Left lung (tissue), 10 donors: ENCODE data around the gene OBSCN. TPM values are rescaled to one million over a fixed set of nuclear protein-coding genes. Genes with fewer than 3 reads are reported as not detected.

Experiments
- ATAC-seq: fragments of 200-7000 bp; cut with Tn5 transposase; one replicate; pipeline ENCODE4 v1.9.1; 2020; ENCODE audit warnings: moderate library complexity
- DNase-seq, 4 donors: peaks; one replicate each; pipeline ENCODE4 v3.0.0-alpha.2; 2013 to 2020
- H3K27ac ChIP-seq, 2 donors: fragments of 200-600 bp; sonication (generic) in 1 of 2; one replicate each; pipeline versions ENCODE4 v1.5.0 to v1.8.0; 2020 to 2021
- H3K27me3 ChIP-seq, 2 donors: fragments of 200-600 bp; sonication (generic) in 1 of 2; one replicate each; pipeline versions ENCODE4 v1.5.0 to v1.8.0; 2020 to 2021
- H3K36me3 ChIP-seq, 2 donors: fragments of 200-600 bp; sonication (generic) in 1 of 2; one replicate each; pipeline versions ENCODE4 v1.5.0 to v1.8.0; 2020 to 2021
- H3K4me1 ChIP-seq, 2 donors: fragments of 200-600 bp; one replicate each; pipeline ENCODE4 v1.8.0; 2021
- H3K4me3 ChIP-seq, 2 donors: fragments of 200-600 bp; sonication (generic) in 1 of 2; one replicate each; pipeline versions ENCODE4 v1.5.0 to v1.8.0; 2020 to 2021; ENCODE audit warnings: mild to moderate bottlenecking in 1 of 2
- H3K9me3 ChIP-seq, 2 donors: fragments of 200-600 bp; sonication (generic) in 1 of 2; one replicate each; pipeline versions ENCODE4 v1.5.0 to v1.8.0; 2020 to 2021
- CTCF ChIP-seq, 2 donors: fragments of 200-600 bp; sonication (generic) in 1 of 2; IDR thresholded peaks; one replicate each; pipeline versions ENCODE4 v1.5.0 to v1.8.0; 2021; ENCODE audit warnings: antibody characterized with exemption in 2 of 2
- intact Hi-C, 2 donors: fragments of 100-400 bp; cut with DNase I; formaldehyde crosslinking; loops; one replicate each; pipeline versions ENCODE4 v1.11.2 to v1.14.2; 2022
- polyA plus RNA-seq, 6 donors: library from polyadenylated mRNA; unstranded; fragments of 120-200 nt; gene quantifications; one replicate each; pipeline ENCODE4 v1.2.1, GENCODE V29; 2013; ENCODE audit not compliant: insufficient read length in 6 of 6
- total RNA-seq, 2 donors: library from RNA; stranded (reverse); fragmentation: NEBNext Ultra II Directional; extraction: Animal tissue kit (Norgen Biotek cat#: 25700); gene quantifications; one replicate each; pipeline ENCODE4 v1.2.1, GENCODE V29; 2021
- donor health status: DM: no; HTN: yes; CAD: no.
- donor health status: DM: no; HTN: no; CAD: no.

The OBSCN gene
- total and polyA plus RNA-seq, 8 donors = 20.3 to 69.5 (median 47.5) TPM

- DNase-seq (peak in 1 of 4 donors; percentile 22), ATAC-seq (no peak)
- no peaks in the 10 kb centered on the region for H3K36me3 ChIP-seq
- H3K4me3 ChIP-seq = no peak overlapping the region
- no peak overlapping the region for H3K27ac ChIP-seq
- no peaks in the 10 kb centered on the region for H3K4me1 ChIP-seq
- no peak for TF ChIP-seq CTCF (IDR thresholded peaks at IDR 0.05)
- peaks cover 0 to 39% of the 10 kb centered on the region in 2 donors for H3K27me3 ChIP-seq
- H3K9me3 ChIP-seq = no peaks in the 10 kb centered on the region
- intact Hi-C loops = no loop called here
Measured at GRCh38 chr1:228205526-228206436, 2.1 kb upstream of the OBSCN start.

DNA sequence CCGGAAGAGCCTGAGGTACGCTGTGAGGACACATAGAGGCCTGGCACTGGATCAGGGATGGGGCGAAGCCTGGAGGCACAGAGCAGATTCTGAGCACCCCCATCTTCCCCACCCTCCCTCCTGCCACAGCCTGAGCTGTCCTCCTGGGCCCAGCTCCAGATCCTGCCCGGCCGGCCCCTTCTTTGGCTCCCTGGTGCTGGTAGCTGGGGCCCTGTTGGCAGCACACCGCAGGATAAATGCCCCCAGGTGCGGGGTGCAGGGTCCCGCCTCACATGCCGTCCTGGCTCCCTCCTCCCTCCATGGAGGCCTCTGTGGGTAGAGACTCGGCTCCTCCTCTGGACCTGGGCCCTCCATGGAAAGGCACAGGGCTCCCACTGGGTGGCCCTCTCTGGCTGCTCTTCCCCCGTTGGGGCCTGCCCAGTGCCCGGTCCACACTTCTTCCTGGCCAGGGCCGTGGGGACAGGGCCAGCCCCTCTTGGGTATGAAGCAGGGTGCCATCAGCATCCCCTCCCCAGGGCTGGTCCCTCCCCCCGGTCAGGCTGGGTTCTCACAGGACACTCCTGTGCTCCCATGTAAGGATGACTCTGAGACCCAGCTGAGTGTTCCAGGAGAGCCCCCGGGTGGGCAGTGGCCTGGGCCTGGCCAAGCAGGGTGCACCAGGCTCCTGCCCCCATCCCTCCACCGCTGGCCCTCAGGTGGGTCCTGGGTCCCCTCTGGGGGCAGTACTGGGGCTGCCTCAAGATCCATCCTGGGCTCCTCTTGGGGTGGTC is 1.1 kb upstream of the OBSCN start:
- no peak overlapping the region for H3K4me3 ChIP-seq
- H3K27ac ChIP-seq = no peak overlapping the region
- no peak for DNase-seq
- H3K9me3 ChIP-seq = no peaks in the 10 kb centered on the region
- intact Hi-C loops = no loop called here
- peaks cover 0 to 39% of the 10 kb centered on the region in 2 donors for H3K27me3 ChIP-seq
- ATAC-seq = no peak
- no peaks in the 10 kb centered on the region for H3K4me1 ChIP-seq
- no peak for TF ChIP-seq CTCF (IDR thresholded peaks at IDR 0.05)
- no peaks in the 10 kb centered on the region for H3K36me3 ChIP-seq

GRCh38 chr1:228207381-228207810 is 448 bp upstream of the OBSCN start:
- no peaks in the 10 kb centered on the region for H3K36me3 ChIP-seq
- DNase-seq (no peak), ATAC-seq (no peak)
- no peak overlapping the region for H3K4me3 ChIP-seq
- peaks cover 0 to under 1% of the 10 kb centered on the region in 2 donors for H3K4me1 ChIP-seq
- no peaks in the 10 kb centered on the region for H3K9me3 ChIP-seq
- intact Hi-C loops = no loop called here
- no peak overlapping the region for H3K27ac ChIP-seq
- peaks cover 0 to 40% of the 10 kb centered on the region in 2 donors for H3K27me3 ChIP-seq
- TF ChIP-seq CTCF (IDR thresholded peaks at IDR 0.05) = no peak

DNA sequence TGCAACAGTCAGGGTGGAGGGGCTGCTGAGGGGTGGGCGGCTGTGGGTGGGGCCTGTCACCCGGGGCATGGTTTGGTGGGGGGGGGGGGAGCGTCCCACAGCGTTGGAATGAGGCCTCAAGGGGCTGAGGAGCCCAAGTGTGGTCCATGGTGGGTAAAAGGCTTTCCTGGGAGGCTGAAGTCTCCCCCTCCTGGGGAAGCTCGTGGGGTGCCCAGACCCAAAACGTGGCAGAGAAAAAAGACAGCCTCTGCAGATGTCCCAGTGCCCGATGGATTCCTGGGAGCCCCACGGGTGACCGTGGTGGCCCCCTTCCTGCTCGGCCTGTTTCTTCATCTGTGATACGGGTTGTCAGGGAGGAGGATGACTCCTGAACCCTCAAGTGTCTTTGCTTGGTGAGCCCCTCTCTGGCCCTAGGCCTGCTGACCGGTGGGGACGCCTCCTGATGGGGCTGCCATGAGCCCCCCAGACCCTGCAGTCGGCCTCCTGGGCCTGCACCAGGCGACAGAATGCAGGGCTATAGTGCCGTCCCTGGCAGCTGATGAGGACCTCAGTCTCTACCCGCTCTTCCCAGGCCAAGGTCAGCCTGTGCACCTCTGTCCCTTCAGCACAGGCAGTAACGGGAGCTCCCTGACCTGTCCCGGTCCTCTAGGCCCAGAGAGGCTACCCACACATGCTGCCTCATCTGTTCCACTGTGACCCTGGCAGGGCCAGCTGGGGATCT is 1.1 kb downstream of the OBSCN start:
- intact Hi-C loops = no loop called here
- Histone ChIP-seq H3K9me3 (no peaks in the 10 kb centered on the region), H3K27ac (no peak overlapping the region), H3K4me3 (no peak overlapping the region), H3K36me3 (no peaks in the 10 kb centered on the region), H3K4me1 (peaks cover 0 to 12% of the 10 kb centered on the region in 2 donors), H3K27me3 (peaks cover 0 to 49% of the 10 kb centered on the region in 2 donors)
- no peak for DNase-seq
- TF ChIP-seq CTCF (IDR thresholded peaks at IDR 0.05) = no peak
- no peak for ATAC-seq
